A549 (cell line): Measurements from ENCODE around the gene TMEM43. TPM values are rescaled to one million over a fixed set of nuclear protein-coding genes. Genes with fewer than 3 reads are reported as not detected.
A peak's percentile ranks its signal among the peaks of the same experiment; 100 is the strongest.

Experiments
- ATAC-seq, 2 experiments: fragments of 200-7000 bp in 1 of 2; fragments of >200 bp in 1 of 2; cut with Nextera tagmentation in 1 of 2; cut with Tn5 transposase in 1 of 2; 3 replicates each; pipeline versions ENCODE4 v1.8.0 to v1.9.1; 2018 to 2020; ENCODE audit warnings: mild to moderate bottlenecking in 1 of 2, moderate library complexity in 1 of 2
- CTCF ChIA-PET: fragments of 300-600 bp; sonication (Branson Sonifier 250); formaldehyde crosslinking; extraction: SDS; loops from one replicate; lab custom pipeline; 2021; ENCODE audit warnings: antibody characterized with exemption, inconsistent platforms; lab: Yijun Ruan, JAX
- POLR2A ChIA-PET: fragments of 350-600 bp; formaldehyde crosslinking; extraction: SDS; loops from one replicate; lab custom pipeline; 2021; ENCODE audit warnings: antibody characterized with exemption, inconsistent platforms; lab: Yijun Ruan, JAX
- DNase-seq, 2 experiments: peaks; one replicate each; pipeline versions ENCODE4 v3.0.0 to v3.0.0-alpha.2; 2011 to 2016; ENCODE audit warnings: low read depth in 1 of 2, low spot score in 1 of 2
- FAIRE-seq: peaks from 2 replicates; lab custom pipeline; 2011; peaks lifted over from hg19 to GRCh38; lab: Jason Lieb, UNC
- H3K27ac ChIP-seq, 2 experiments: fragments of >200 bp; sonication (Bioruptor Twin); formaldehyde crosslinking; 3 replicates each; pipeline ENCODE4 v1.5.1; 2016 to 2017
- H3K4me1 ChIP-seq: fragments of >200 bp; sonication (Bioruptor Twin); formaldehyde crosslinking; 3 replicates; pipeline ENCODE4 v1.6.1; 2016
- H3K4me2 ChIP-seq: fragments of >200 bp; sonication (Bioruptor Twin); formaldehyde crosslinking; 3 replicates; pipeline ENCODE4 v1.6.1; 2016
- H3K4me3 ChIP-seq: fragments of >200 bp; sonication (Bioruptor Twin); formaldehyde crosslinking; 3 replicates; pipeline ENCODE4 v1.5.1; 2016
- H3K9me3 ChIP-seq: fragments of >200 bp; sonication (Bioruptor Twin); formaldehyde crosslinking; 3 replicates; pipeline ENCODE4 v1.6.1; 2016
- BCL3 ChIP-seq: fragments of >200 bp; sonication (Bioruptor Twin); formaldehyde crosslinking; IDR thresholded peaks from 3 replicates; pipeline ENCODE4 v1.6.1; 2016
- BHLHE40 ChIP-seq: IDR thresholded peaks from 2 replicates; pipeline ENCODE4 v1.6.1; 2012; ENCODE audit warnings: low read depth, low read length, inconsistent platforms
- CEBPB ChIP-seq, 2 experiments: fragments of >200 bp in 1 of 2; sonication (Bioruptor Twin) in 1 of 2; formaldehyde crosslinking in 1 of 2; IDR thresholded peaks; 2 replicates each; pipeline ENCODE4 v1.6.1; 2012 to 2016
- CHD2 ChIP-seq: fragments of 150-350 bp; IDR thresholded peaks from 2 replicates; pipeline ENCODE4 v1.6.1; 2014; ENCODE audit warnings: low read length; ENCODE audit not compliant: partially characterized antibody
- ESRRA ChIP-seq: fragments of 150-350 bp; IDR thresholded peaks from 2 replicates; pipeline ENCODE4 v1.6.1; 2014; ENCODE audit warnings: mild to moderate bottlenecking, low read length, borderline replicate concordance
- GATA3 ChIP-seq: IDR thresholded peaks from 2 replicates; pipeline ENCODE4 v1.6.1; 2012; ENCODE audit warnings: borderline replicate concordance
- HDAC2 ChIP-seq: fragments of 200-600 bp; sonication (generic); IDR thresholded peaks from 2 replicates; pipeline ENCODE4 v1.6.1; 2016
- HES2 ChIP-seq: fragments of >200 bp; sonication (Bioruptor Twin); formaldehyde crosslinking; IDR thresholded peaks from 2 replicates; pipeline ENCODE4 v1.6.1; 2016
- HEYL ChIP-seq: fragments of 250-450 bp; sonication (Bioruptor Pico); IDR thresholded peaks from 2 replicates; pipeline ENCODE4 v1.8.0; 2021; ENCODE audit warnings: mild to moderate bottlenecking, moderate library complexity
- HMGXB4 ChIP-seq: fragments of 250-450 bp; sonication (Bioruptor Pico); IDR thresholded peaks from 2 replicates; pipeline ENCODE4 v1.5.0; 2021; ENCODE audit warnings: mild to moderate bottlenecking, moderate library complexity, borderline replicate concordance
- HOXB13 ChIP-seq: fragments of 250-450 bp; sonication (Bioruptor Pico); IDR thresholded peaks from 2 replicates; pipeline ENCODE4 v1.5.0; 2020; ENCODE audit warnings: low read depth, mild to moderate bottlenecking, moderate library complexity
- JUN ChIP-seq, 2 experiments: fragments of >200 bp; sonication (Bioruptor Twin); formaldehyde crosslinking; IDR thresholded peaks; 2 replicates in 1 of 2; 3 replicates in 1 of 2; pipeline ENCODE4 v1.6.1; 2016 to 2017
- MAX ChIP-seq: IDR thresholded peaks from 2 replicates; pipeline ENCODE4 v1.6.1; 2012
- MAZ ChIP-seq: fragments of 150-350 bp; IDR thresholded peaks from 2 replicates; pipeline ENCODE4 v1.6.1; 2014; ENCODE audit warnings: antibody characterized with exemption, low read depth, low read length, borderline replicate concordance
- MYC ChIP-seq: IDR thresholded peaks from 2 replicates; pipeline ENCODE4 v1.6.1; 2012; ENCODE audit warnings: mild to moderate bottlenecking, inconsistent platforms, low read length, improper control_type of control experiment, borderline replicate concordance
- NPAS2 ChIP-seq: fragments of 250-450 bp; sonication (Bioruptor Pico); IDR thresholded peaks from 2 replicates; pipeline ENCODE4 v1.8.0; 2022; ENCODE audit warnings: mild to moderate bottlenecking, moderate library complexity, borderline replicate concordance
- POLR2A ChIP-seq: IDR thresholded peaks from 2 replicates; pipeline ENCODE4 v1.6.1; 2012; ENCODE audit warnings: mild to moderate bottlenecking, low read length
- POLR2AphosphoS2 ChIP-seq: conservative IDR thresholded peaks from 2 replicates; pipeline ENCODE4 v1.6.1; 2012; ENCODE audit warnings: low read length, improper control_type of control experiment, inconsistent platforms
- RAD21 ChIP-seq, 2 experiments: fragments of >200 bp in 1 of 2; sonication (Bioruptor Twin) in 1 of 2; formaldehyde crosslinking in 1 of 2; IDR thresholded peaks in 1 of 2; conservative IDR thresholded peaks in 1 of 2; 2 replicates in 1 of 2; 3 replicates in 1 of 2; pipeline ENCODE4 v1.6.1; 2012 to 2018; ENCODE audit warnings: inconsistent platforms in 1 of 2
- RARB ChIP-seq: fragments of 250-450 bp; sonication (Bioruptor Pico); IDR thresholded peaks from 2 replicates; pipeline ENCODE4 v1.8.0; 2021; ENCODE audit warnings: mild to moderate bottlenecking, moderate library complexity
- RCOR1 ChIP-seq: fragments of 150-350 bp; IDR thresholded peaks from 2 replicates; pipeline ENCODE4 v1.6.1; 2014; ENCODE audit warnings: antibody characterized with exemption, low read length, low read depth
- REST ChIP-seq: fragments of 200-600 bp; sonication (generic); IDR thresholded peaks from 2 replicates; pipeline ENCODE4 v1.6.1; 2016; ENCODE audit warnings: antibody characterized with exemption, mild to moderate bottlenecking, moderate library complexity
- RFX5 ChIP-seq: fragments of 450-650 bp; IDR thresholded peaks from 2 replicates; pipeline ENCODE4 v1.7.1; 2014; ENCODE audit warnings: antibody characterized with exemption, mild to moderate bottlenecking, moderate library complexity
- SREBF2 ChIP-seq: fragments of 450-650 bp; IDR thresholded peaks from 2 replicates; pipeline ENCODE4 v1.6.1; 2014; ENCODE audit warnings: mild to moderate bottlenecking, moderate library complexity
- TFCP2L1 ChIP-seq: fragments of 250-450 bp; sonication (Bioruptor Pico); IDR thresholded peaks from 2 replicates; pipeline ENCODE4 v1.5.0; 2021; ENCODE audit warnings: mild to moderate bottlenecking
- TP53 ChIP-seq: fragments of 250-450 bp; sonication (Bioruptor Pico); IDR thresholded peaks from 2 replicates; pipeline ENCODE4 v1.5.0; 2021; ENCODE audit warnings: mild to moderate bottlenecking, moderate library complexity
- USF2 ChIP-seq: fragments of 450-650 bp; IDR thresholded peaks from 2 replicates; pipeline ENCODE4 v1.6.1; 2014; ENCODE audit warnings: antibody characterized with exemption
- ZFP36 ChIP-seq: fragments of 450-650 bp; IDR thresholded peaks from 2 replicates; pipeline ENCODE4 v1.6.1; 2014; ENCODE audit warnings: borderline replicate concordance; ENCODE audit not compliant: partially characterized antibody
- ZNF302 ChIP-seq: fragments of 250-450 bp; sonication (Bioruptor Pico); IDR thresholded peaks from 2 replicates; pipeline ENCODE4 v1.9.0; 2021; ENCODE audit warnings: inconsistent platforms, mild to moderate bottlenecking, moderate library complexity
- WGBS: methylation state at CpG from one replicate; pipeline ENCODE4 v1.1.6; 2017; ENCODE audit errors: missing lambda C conversion rate; 5-methylcytosine and 5-hydroxymethylcytosine counted together
- polyA minus RNA-seq: library from RNA; depleted of rRNA, polyadenylated mRNA; stranded (reverse); fragments of >200 nt; gene quantifications from 2 replicates; pipeline ENCODE4 v1.2.3, GENCODE V29; 2011; rRNA and poly(A)+ RNA removed
- polyA plus RNA-seq, 4 experiments: library from polyadenylated mRNA; depleted of rRNA in 3 of 4; stranded (reverse); fragments of >200 nt; fragmentation: RNase III in 1 of 4; extraction: RNeasy Plus Mini Kit Qiagen cat#74134 plus additional on column Dnase treatment in 1 of 4; gene quantifications; 2 replicates in 3 of 4; 3 replicates in 1 of 4; pipeline ENCODE4 v1.2.3, GENCODE V29; 2011 to 2017
- TF ChIP-seq, protein P1 (sequence below): IDR thresholded peaks from 2 replicates; pipeline ENCODE4 v1.6.1; 2012

The TMEM43 gene
- 75.2 and 79.0 TPM in 2 replicates for polyA plus RNA-seq (2011; rRNA removed)
- 52.6 and 63.0 TPM in 2 replicates for polyA plus RNA-seq (2012; cell fraction: cytosol; rRNA removed)
- 95.4 and 111 TPM in 2 replicates for polyA plus RNA-seq (2012; cell fraction: nucleus; rRNA removed)
- polyA plus RNA-seq (2017; fragmentation: RNase III; extraction: RNeasy Plus Mini Kit Qiagen cat#74134 plus additional on column Dnase treatment) = 41.1 to 45.5 TPM (median 42.1 TPM) in 3 replicates
- polyA minus RNA-seq = 57.2 and 66.3 TPM in 2 replicates

GRCh38 chr3:14124615-14125192 lies at the start of gene TMEM43, which contains the start of gene CHCHD4:
TSS of gene TMEM43 (plus strand) at chr3:14125052. CDS start at chr3:14125194, 142 bp downstream.
TSS of gene CHCHD4 (minus strand) at chr3:14124870. CDS start at chr3:14124676, 194 bp downstream.
- TF ChIP-seq ZNF302 (CRISPR knock-in tag) = no peak
- TF ChIP-seq BCL3 = no peak; the same call in 2 of the 3 replicates
- TF ChIP-seq ESRRA = peak; percentile 46
- no peak for TF ChIP-seq HDAC2
- TF ChIP-seq CHD2 = peak; percentile 44
- no peak for TF ChIP-seq RAD21 (conservative IDR thresholded peaks at IDR 0.05 in 1 of 2, IDR thresholded peaks at IDR 0.05 in 1 of 2)
- TF ChIP-seq HES2 = no peak
- TF ChIP-seq ZFP36 = no peak
- no peak for TF ChIP-seq SREBF2
- TF ChIP-seq HOXB13 (CRISPR knock-in tag) = peak; percentile 9; the same call in 1 of the 2 replicates
- no peak for TF ChIP-seq HEYL (CRISPR knock-in tag)
- TF ChIP-seq GATA3 = no peak
- peak; percentile 53; the same call in 1 of the 2 replicates for TF ChIP-seq MAX
- TF ChIP-seq POLR2AphosphoS2 = no peak
- TF ChIP-seq MAZ = no peak
- TF ChIP-seq REST = no peak
- no peak for TF ChIP-seq BHLHE40
- TF ChIP-seq USF2 = no peak
- peak; percentile 71 for TF ChIP-seq MYC
- TF ChIP-seq HMGXB4 (CRISPR knock-in tag) = no peak
- no peak for TF ChIP-seq NPAS2
- no peak for TF ChIP-seq RARB (CRISPR knock-in tag)
- TF ChIP-seq JUN (IDR thresholded peaks at IDR 0.05) = peak in 1 of 2 experiments; percentile 78; a peak in 2 of 5 replicates
- no peak; a peak in 1 of 4 replicates for TF ChIP-seq CEBPB (IDR thresholded peaks at IDR 0.05)
- TF ChIP-seq, protein P1, sequence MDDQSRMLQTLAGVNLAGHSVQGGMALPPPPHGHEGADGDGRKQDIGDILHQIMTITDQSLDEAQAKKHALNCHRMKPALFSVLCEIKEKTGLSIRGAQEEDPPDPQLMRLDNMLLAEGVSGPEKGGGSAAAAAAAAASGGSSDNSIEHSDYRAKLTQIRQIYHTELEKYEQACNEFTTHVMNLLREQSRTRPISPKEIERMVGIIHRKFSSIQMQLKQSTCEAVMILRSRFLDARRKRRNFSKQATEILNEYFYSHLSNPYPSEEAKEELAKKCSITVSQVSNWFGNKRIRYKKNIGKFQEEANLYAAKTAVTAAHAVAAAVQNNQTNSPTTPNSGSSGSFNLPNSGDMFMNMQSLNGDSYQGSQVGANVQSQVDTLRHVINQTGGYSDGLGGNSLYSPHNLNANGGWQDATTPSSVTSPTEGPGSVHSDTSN = no peak
- TF ChIP-seq TFCP2L1 (CRISPR knock-in tag) = no peak
- no peak for TF ChIP-seq RCOR1
- TF ChIP-seq TP53 (CRISPR knock-in tag) = no peak
- TF ChIP-seq RFX5 = no peak
- peak; percentile 56 for TF ChIP-seq POLR2A
- CTCF ChIA-PET = interaction anchor here (1.0 to 2.5 kb wide), 12 partner anchors 10 to 228 kb away, joined by 3 to 12 read pairs (median 6); partner anchors contain the start of genes LSM3 and XPC
- WGBS = 0% methylated on average over 14 of the region's 55 CpGs
- peak within 1 kb of the TSS; percentile 94 to 98 for H3K27ac ChIP-seq
- ATAC-seq (peak; percentile 81 to 92), FAIRE-seq (no peak), DNase-seq (peak; percentile 99 to 100)
- peak within 1 kb of the TSS; percentile 99 for H3K4me2 ChIP-seq
- POLR2A ChIA-PET = interaction anchor here (0.6 to 3.0 kb wide), 13 partner anchors 8 to 527 kb away, joined by 3 to 41 read pairs (median 4); partner anchors contain the start of genes CCDC174, LSM3 and XPC
- H3K9me3 ChIP-seq = no peaks in the 10 kb centered on the region
- H3K4me3 ChIP-seq = peak within 1 kb of the TSS; percentile 91
- peaks cover 17% of the 10 kb centered on the region for H3K4me1 ChIP-seq
